Uterus (tissue), 2 donors: Measurements from ENCODE around the gene TAF11L2.

Experiments
- CTCF ChIP-seq, 4 experiments: fragments of 200-600 bp in 2 of 4; fragments of 450-650 bp in 2 of 4; sonication (generic) in 2 of 4; IDR thresholded peaks; one replicate each; pipeline ENCODE4 v1.5.1; 2016 to 2019; ENCODE audit warnings: antibody characterized with exemption in 4 of 4, mild to moderate bottlenecking in 2 of 4, moderate library complexity in 1 of 4
- POLR2A ChIP-seq, 2 donors: fragments of 450-650 bp; IDR thresholded peaks; one replicate each; pipeline ENCODE4 v1.6.1; 2016; ENCODE audit warnings: antibody characterized with exemption in 2 of 2, mild to moderate bottlenecking in 1 of 2, moderate library complexity in 1 of 2

DNA sequence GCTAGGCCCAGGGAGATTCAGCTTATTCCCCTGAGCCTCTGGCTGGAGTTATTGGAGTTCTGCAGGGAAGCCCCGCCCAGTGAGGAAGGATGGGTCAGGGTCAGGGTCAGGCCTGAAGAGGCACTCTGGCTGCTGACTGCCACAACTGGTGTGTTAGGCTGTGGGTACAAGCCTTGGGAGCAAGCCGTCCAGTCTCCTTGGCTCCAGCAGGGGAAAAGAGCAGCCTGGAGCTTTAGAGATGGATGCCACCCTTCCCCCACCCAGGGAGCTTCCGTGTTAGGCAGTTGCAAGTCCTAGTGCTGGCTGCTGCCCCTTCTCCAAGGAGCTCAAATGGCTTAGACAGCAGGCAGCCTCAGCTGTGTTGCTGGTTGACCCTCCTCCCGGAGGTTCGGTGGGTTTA, 34.4 kb upstream of the TAF11L2 start:
- TF ChIP-seq CTCF (IDR thresholded peaks at IDR 0.05), result no peak
- no peak for TF ChIP-seq POLR2A (IDR thresholded peaks at IDR 0.05)
